ENCODE data around the gene KLHL36. TPM values are rescaled to one million over a fixed set of nuclear protein-coding genes. Genes with fewer than 3 reads are reported as not detected.

Gene KLHL36
- polyA plus RNA-seq, 1 experiment, result 43.7 TPM

DNA sequence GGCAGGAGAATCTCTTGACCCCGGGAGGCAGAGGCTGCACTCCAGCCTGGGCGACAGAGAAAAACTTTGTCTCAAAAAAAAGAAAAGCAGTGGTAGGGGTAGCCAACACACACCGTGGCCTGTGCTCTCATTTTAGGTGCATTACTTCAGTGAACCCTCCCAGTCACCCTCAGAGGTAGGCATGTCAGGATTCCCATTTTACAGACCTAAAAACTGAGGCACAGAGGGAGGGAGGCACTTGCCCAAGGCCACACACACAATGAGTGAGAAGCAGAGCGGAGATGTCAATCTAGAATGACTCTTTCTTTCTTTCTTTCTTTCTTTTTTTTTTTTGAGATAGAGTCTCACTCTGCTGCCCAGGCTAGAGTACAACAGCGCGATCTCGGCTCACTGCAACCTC, 35.6 kb upstream of the KLHL36 start:
- POLR2A ChIA-PET, result no interaction called here
- TF ChIP-seq, protein P1, sequence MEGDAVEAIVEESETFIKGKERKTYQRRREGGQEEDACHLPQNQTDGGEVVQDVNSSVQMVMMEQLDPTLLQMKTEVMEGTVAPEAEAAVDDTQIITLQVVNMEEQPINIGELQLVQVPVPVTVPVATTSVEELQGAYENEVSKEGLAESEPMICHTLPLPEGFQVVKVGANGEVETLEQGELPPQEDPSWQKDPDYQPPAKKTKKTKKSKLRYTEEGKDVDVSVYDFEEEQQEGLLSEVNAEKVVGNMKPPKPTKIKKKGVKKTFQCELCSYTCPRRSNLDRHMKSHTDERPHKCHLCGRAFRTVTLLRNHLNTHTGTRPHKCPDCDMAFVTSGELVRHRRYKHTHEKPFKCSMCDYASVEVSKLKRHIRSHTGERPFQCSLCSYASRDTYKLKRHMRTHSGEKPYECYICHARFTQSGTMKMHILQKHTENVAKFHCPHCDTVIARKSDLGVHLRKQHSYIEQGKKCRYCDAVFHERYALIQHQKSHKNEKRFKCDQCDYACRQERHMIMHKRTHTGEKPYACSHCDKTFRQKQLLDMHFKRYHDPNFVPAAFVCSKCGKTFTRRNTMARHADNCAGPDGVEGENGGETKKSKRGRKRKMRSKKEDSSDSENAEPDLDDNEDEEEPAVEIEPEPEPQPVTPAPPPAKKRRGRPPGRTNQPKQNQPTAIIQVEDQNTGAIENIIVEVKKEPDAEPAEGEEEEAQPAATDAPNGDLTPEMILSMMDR (IDR thresholded peaks at IDR 0.05; ENCODE audit: insufficient read depth, low read depth, low read length), result no peak
- peaks cover 3% of the 10 kb centered on the region; the same call in 1 of the 2 replicates for H3K36me3 ChIP-seq (ENCODE audit: control insufficient read depth, insufficient read depth, low read length)
- H3K4me3 ChIP-seq (ENCODE audit: low read depth, low read length), result no peak overlapping the region
- no peaks in the 10 kb centered on the region for H3K27me3 ChIP-seq (ENCODE audit: control insufficient read depth, insufficient read depth, low read length)
- DNase-seq (ENCODE audit: low read depth), result no peak
- CTCF ChIA-PET, result interaction anchor here (1.1 kb wide), 1 partner anchor 10 kb away, joined by 3 read pairs; no protein-coding TSS in a partner anchor

DNA sequence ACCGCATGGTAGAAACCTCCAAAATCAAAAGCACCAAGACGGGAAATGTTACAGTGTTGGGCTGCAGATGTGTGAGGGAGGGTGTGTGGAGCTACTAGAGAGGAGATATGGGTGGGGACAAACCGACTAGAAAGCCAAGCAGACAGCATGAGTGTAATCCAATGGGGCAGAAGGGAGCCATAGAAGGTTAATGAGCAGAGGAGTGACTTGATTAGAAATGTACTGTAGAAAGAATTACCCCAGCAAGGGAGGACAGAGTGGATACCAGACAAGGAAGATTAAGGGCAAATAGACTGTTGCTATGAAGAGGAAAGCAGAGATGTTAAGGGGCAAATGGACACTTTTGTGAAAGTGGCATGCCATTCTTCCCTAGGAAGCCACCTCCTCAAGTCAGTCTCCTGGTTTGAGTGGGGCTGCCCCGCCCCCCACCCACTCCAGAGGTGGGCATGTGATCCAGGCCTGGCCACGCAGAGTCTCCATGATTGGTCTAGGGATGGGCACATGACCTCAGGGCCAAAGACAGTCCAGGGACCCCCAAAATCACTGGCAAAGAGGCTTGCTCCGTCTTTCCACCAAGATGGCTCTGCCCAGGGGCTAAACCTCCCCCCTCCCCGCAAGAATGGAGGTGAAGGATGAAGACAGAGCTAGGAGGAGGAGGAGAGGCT, 34.8 kb upstream of the KLHL36 start:
- ChIA-PET CTCF (interaction anchor here (1.2 kb wide), 1 partner anchor 103 kb away, joined by 5 read pairs; no protein-coding TSS in a partner anchor), POLR2A (no interaction called here)
- TF ChIP-seq, protein P1 (IDR thresholded peaks at IDR 0.05; ENCODE audit: insufficient read depth, low read depth, low read length), result no peak
- DNase-seq (ENCODE audit: low read depth), result no peak
- H3K27me3 ChIP-seq (ENCODE audit: control insufficient read depth, insufficient read depth, low read length), result no peaks in the 10 kb centered on the region
- no peak overlapping the region for H3K4me3 ChIP-seq (ENCODE audit: low read depth, low read length)
- H3K36me3 ChIP-seq (ENCODE audit: control insufficient read depth, insufficient read depth, low read length), result peaks cover 3% of the 10 kb centered on the region; the same call in 1 of the 2 replicates

DNA sequence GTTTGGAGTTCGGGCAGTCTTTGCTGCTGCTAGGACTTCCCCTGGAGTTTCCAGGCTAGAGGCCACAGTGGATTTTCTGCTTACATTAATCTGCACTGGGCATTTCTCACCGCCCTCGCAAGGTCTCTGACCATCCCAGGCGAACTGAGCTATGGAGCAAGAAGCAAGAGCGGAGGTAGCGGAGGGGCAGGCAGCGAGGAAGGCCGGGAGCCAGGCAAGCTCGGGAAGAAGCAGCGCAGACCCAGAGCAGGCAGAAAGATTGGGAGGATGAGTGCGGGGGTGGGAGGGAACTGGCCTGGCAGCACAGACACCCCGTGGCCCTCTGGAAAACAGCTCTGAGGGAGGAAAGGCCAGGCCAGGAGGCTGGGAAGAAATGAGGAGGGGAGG, 34.2 kb upstream of the KLHL36 start:
- Histone ChIP-seq H3K27me3 (ENCODE audit: control insufficient read depth, insufficient read depth, low read length) (no peaks in the 10 kb centered on the region), H3K4me3 (ENCODE audit: low read depth, low read length) (no peak overlapping the region), H3K36me3 (ENCODE audit: control insufficient read depth, insufficient read depth, low read length) (peaks cover 3% of the 10 kb centered on the region; the same call in 1 of the 2 replicates)
- POLR2A ChIA-PET, result no interaction called here
- no peak for DNase-seq (ENCODE audit: low read depth)
- CTCF ChIA-PET, result interaction anchor here (1.2 kb wide), 1 partner anchor 103 kb away, joined by 5 read pairs; no protein-coding TSS in a partner anchor
- TF ChIP-seq, protein P1 (IDR thresholded peaks at IDR 0.05; ENCODE audit: insufficient read depth, low read depth, low read length), result no peak

- H3K4me3 ChIP-seq (ENCODE audit: low read depth, low read length), result no peak overlapping the region
- DNase-seq (ENCODE audit: low read depth), result no peak
- no peaks in the 10 kb centered on the region for H3K27me3 ChIP-seq (ENCODE audit: control insufficient read depth, insufficient read depth, low read length)
- ChIA-PET CTCF (interaction anchor here (1.2 to 2.0 kb wide), 2 partner anchors 104 to 124 kb away, joined by 5 read pairs; no protein-coding TSS in a partner anchor), POLR2A (no interaction called here)
- H3K36me3 ChIP-seq (ENCODE audit: control insufficient read depth, insufficient read depth, low read length), result peaks cover 3% of the 10 kb centered on the region; the same call in 1 of the 2 replicates
- TF ChIP-seq, protein P1 (IDR thresholded peaks at IDR 0.05; ENCODE audit: insufficient read depth, low read depth, low read length), result no peak
Measured at GRCh38 chr16:84614623-84614967, 33.7 kb upstream of the KLHL36 start.

DNA sequence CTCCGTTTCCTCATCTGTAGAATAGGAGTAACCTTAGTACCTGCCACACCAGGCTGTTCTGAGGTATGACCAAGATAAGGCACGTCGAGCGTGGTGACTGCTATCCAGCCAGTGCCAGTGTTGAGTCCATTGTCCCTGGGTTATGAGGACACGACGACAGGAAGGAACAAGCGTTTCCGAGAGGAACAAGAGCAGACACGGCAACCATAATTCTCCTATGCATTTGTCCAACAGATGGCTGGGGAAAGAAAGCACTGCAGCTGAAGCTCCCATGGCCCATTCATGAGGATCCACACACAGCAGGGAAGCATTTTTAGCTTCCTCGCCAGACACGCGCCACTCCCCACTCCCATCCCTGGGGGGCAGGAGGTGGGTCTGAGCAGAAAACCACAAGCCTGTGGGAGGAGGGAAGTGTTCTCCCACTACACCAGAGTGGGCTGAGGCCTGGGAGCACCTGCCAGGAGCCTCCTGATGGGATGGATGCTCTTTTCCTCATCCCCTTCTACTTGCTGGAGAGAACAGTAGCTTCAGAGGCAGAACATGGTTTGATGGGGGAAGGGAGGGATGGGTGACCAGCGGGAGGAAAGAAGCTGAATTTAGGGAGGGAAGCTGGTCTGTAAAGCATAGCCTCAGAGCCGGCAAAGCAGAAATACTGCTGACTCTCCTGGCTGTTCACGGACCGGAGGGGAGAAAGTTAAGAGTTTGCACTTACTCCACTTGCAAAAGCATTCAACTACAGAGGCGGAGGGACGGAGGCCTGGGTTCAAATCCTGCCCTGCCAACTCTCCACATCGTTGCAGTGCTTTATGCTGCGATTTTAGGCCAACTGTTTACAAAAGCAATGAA, 33.1 kb upstream of the KLHL36 start:
- peaks cover 3% of the 10 kb centered on the region; the same call in 1 of the 2 replicates for H3K36me3 ChIP-seq (ENCODE audit: control insufficient read depth, insufficient read depth, low read length)
- no peak overlapping the region for H3K4me3 ChIP-seq (ENCODE audit: low read depth, low read length)
- DNase-seq (ENCODE audit: low read depth), result no peak
- POLR2A ChIA-PET, result no interaction called here
- TF ChIP-seq, protein P1 (IDR thresholded peaks at IDR 0.05; ENCODE audit: insufficient read depth, low read depth, low read length), result no peak
- CTCF ChIA-PET, result interaction anchor here (0.7 to 2.0 kb wide), 4 partner anchors 86 to 123 kb away, joined by 3 to 5 read pairs (median 4); no protein-coding TSS in a partner anchor
- no peaks in the 10 kb centered on the region for H3K27me3 ChIP-seq (ENCODE audit: control insufficient read depth, insufficient read depth, low read length)

Data from BJ (cell line).